GM19043 (cell line): ENCODE data around the gene GLIS1.

ENCODE experiments used
- ATAC-seq: cut with Tn5 transposase; IDR thresholded peaks from one replicate; pipeline ENCODE4 v1.9.1; 2021; ENCODE audit warnings: low read depth; ENCODE audit not compliant: unreplicated experiment

GLIS1 gene

GRCh38 chr1:53459321-53460175 is 279.4 kb downstream of the GLIS1 start, which contains the start of gene DMRTB1:
TSS of gene DMRTB1 (plus strand) at chr1:53459399. CDS start at chr1:53459454, 55 bp downstream.
- ATAC-seq = no peak

- ATAC-seq = no peak
Measured at GRCh38 chr1:53458634-53459033, 280.3 kb downstream of the GLIS1 start.
